Uterus (tissue), 2 donors: ENCODE measurements around the gene RSAD1.

ENCODE experiments used
- CTCF ChIP-seq, 4 experiments: fragments of 200-600 bp in 2 of 4; fragments of 450-650 bp in 2 of 4; sonication (generic) in 2 of 4; IDR thresholded peaks; one replicate each; pipeline ENCODE4 v1.5.1; 2016 to 2019; ENCODE audit warnings: antibody characterized with exemption in 4 of 4, mild to moderate bottlenecking in 2 of 4, moderate library complexity in 1 of 4
- POLR2A ChIP-seq, 2 donors: fragments of 450-650 bp; IDR thresholded peaks; one replicate each; pipeline ENCODE4 v1.6.1; 2016; ENCODE audit warnings: antibody characterized with exemption in 2 of 2, mild to moderate bottlenecking in 1 of 2, moderate library complexity in 1 of 2

DNA sequence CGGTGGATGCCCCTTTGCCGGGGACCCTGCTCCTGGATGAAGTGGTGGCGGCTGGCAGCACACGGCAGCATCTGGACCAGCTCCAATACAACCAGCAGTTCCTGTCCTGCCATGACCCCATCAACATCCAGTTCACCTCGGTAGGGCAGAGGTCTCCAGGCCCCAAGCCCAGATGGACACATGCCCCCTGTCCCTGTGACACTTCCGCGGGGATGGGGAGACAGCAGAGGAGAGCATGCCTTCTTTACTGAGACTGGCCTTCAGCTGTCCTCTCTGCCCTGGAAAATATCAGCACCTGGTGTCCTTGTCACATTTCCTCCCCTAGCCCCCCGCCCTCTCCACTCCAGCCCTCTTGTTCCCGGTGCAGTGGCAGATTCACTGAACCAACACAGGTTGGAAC, 16.2 kb upstream of the RSAD1 start:
- TF ChIP-seq CTCF (IDR thresholded peaks at IDR 0.05) (no peak), POLR2A (IDR thresholded peaks at IDR 0.05) (no peak)
